GM23338 (cell line): Measurements from ENCODE around the gene MOCOS. TPM values are rescaled to one million over a fixed set of nuclear protein-coding genes. Genes with fewer than 3 reads are reported as not detected.

ENCODE experiments used
- ATAC-seq: fragments of 200-7000 bp; cut with Tn5 transposase; 3 replicates; pipeline ENCODE4 v1.9.1; 2020
- DNase-seq: peaks from one replicate; pipeline ENCODE4 v3.0.0-alpha.2; 2015; ENCODE audit warnings: low spot score
- H2AFZ ChIP-seq: fragments of 200-600 bp; sonication (generic); 2 replicates; pipeline ENCODE4 v1.8.0; 2016; ENCODE audit warnings: antibody characterized with exemption, mild to moderate bottlenecking, moderate library complexity
- H3F3A ChIP-seq: fragments of 200-600 bp; sonication (generic); replicated peaks from 2 replicates; pipeline ENCODE4 v1.8.0; 2017; ENCODE audit warnings: antibody characterized with exemption, mixed run types, low read depth
- H3K27ac ChIP-seq: fragments of 200-600 bp; sonication (generic); 2 replicates; pipeline ENCODE4 v1.6.1; 2016; ENCODE audit warnings: low read depth
- H3K27me3 ChIP-seq: fragments of 200-600 bp; sonication (generic); 2 replicates; pipeline ENCODE4 v1.8.0; 2016; ENCODE audit warnings: mild to moderate bottlenecking, mixed run types, moderate library complexity; ENCODE audit not compliant: insufficient read depth
- H3K36me3 ChIP-seq: fragments of 200-600 bp; sonication (generic); 2 replicates; pipeline ENCODE4 v1.8.0; 2016; ENCODE audit warnings: mild to moderate bottlenecking; ENCODE audit not compliant: insufficient read depth
- H3K4me1 ChIP-seq: fragments of 200-600 bp; sonication (generic); 2 replicates; pipeline ENCODE4 v1.8.0; 2016; ENCODE audit warnings: mild to moderate bottlenecking, moderate library complexity; ENCODE audit not compliant: insufficient read depth
- H3K4me2 ChIP-seq: fragments of 200-600 bp; sonication (generic); 2 replicates; pipeline ENCODE4 v1.7.1; 2017; ENCODE audit warnings: mixed run types
- H3K4me3 ChIP-seq: fragments of 200-600 bp; sonication (generic); 2 replicates; pipeline ENCODE4 v1.6.1; 2016; ENCODE audit warnings: mixed run types
- H3K79me2 ChIP-seq: fragments of 200-600 bp; sonication (generic); replicated peaks from 2 replicates; pipeline ENCODE4 v1.8.0; 2017; ENCODE audit warnings: mild to moderate bottlenecking; ENCODE audit not compliant: insufficient read depth
- H3K9me2 ChIP-seq: fragments of 200-600 bp; sonication (generic); 2 replicates; pipeline ENCODE4 v1.8.0; 2017; ENCODE audit not compliant: insufficient read depth
- H4K20me1 ChIP-seq: fragments of 200-600 bp; sonication (generic); replicated peaks from 2 replicates; pipeline ENCODE4 v1.8.0; 2017; ENCODE audit warnings: mild to moderate bottlenecking; ENCODE audit not compliant: insufficient read depth
- H3K27ac Mint-ChIP-seq: 2 replicates; pipeline ENCODE4 v1.8.0; 2020; ENCODE audit warnings: inconsistent platforms, mild to moderate bottlenecking, moderate library complexity, mixed read lengths
- H3K27me3 Mint-ChIP-seq: 3 replicates; pipeline ENCODE4 v1.8.0; 2022; ENCODE audit warnings: low read depth, mild to moderate bottlenecking, moderate library complexity, mixed read lengths, inconsistent platforms; ENCODE audit not compliant: insufficient read depth, poor library complexity
- H3K36me3 Mint-ChIP-seq: 3 replicates; pipeline ENCODE4 v1.8.0; 2021; ENCODE audit warnings: low read depth, mild to moderate bottlenecking, inconsistent platforms, moderate library complexity, mixed read lengths
- H3K4me1 Mint-ChIP-seq: 3 replicates; pipeline ENCODE4 v1.8.0; 2020; ENCODE audit warnings: mild to moderate bottlenecking, inconsistent platforms, mixed read lengths
- H3K4me3 Mint-ChIP-seq: 3 replicates; pipeline ENCODE4 v1.8.0; 2021; ENCODE audit warnings: moderate library complexity, mild to moderate bottlenecking, inconsistent platforms, mixed read lengths
- H3K9me3 Mint-ChIP-seq: 3 replicates; pipeline ENCODE4 v1.8.0; 2020; ENCODE audit warnings: moderate library complexity, mild to moderate bottlenecking, inconsistent platforms, mixed read lengths
- EZH2 ChIP-seq: fragments of 200-600 bp; sonication (generic); IDR thresholded peaks from one replicate; pipeline ENCODE4 v1.8.0; 2017; ENCODE audit warnings: antibody characterized with exemption, mild to moderate bottlenecking, low read depth; ENCODE audit not compliant: unreplicated experiment
- EZH2phosphoT487 ChIP-seq: fragments of 200-600 bp; sonication (generic); IDR thresholded peaks from one replicate; pipeline ENCODE4 v1.8.1; 2018; ENCODE audit warnings: antibody characterized with exemption; ENCODE audit not compliant: unreplicated experiment
- NANOG ChIP-seq: IDR thresholded peaks from 2 replicates; pipeline ENCODE4 v1.6.1; 2016; ENCODE audit warnings: antibody characterized with exemption, borderline replicate concordance
- POLR2AphosphoS5 ChIP-seq: IDR thresholded peaks from 2 replicates; pipeline ENCODE4 v1.6.1; 2016; ENCODE audit warnings: antibody characterized with exemption, low read depth
- REST ChIP-seq: IDR thresholded peaks from one replicate; pipeline ENCODE4 v1.6.1; 2018; ENCODE audit warnings: antibody characterized with exemption; ENCODE audit not compliant: unreplicated experiment
- ZNF462 ChIP-seq: fragments of 250-450 bp; sonication (Bioruptor Pico); IDR thresholded peaks from 2 replicates; pipeline ENCODE4 v1.5.0; 2020; ENCODE audit warnings: mild to moderate bottlenecking, moderate library complexity
- polyA plus RNA-seq: library from polyadenylated mRNA; unstranded; fragments of >200 nt; fragmentation: Nextera tagmentation; extraction: Ambion mirVana; gene quantifications from 2 replicates; pipeline ENCODE4 v1.2.1, GENCODE V29; 2016
- total RNA-seq: library from RNA; depleted of rRNA; stranded (reverse); fragments of >200 nt; shearing (Covaris generic); gene quantifications from 2 replicates; pipeline ENCODE4 v1.2.3, GENCODE V29; 2014

The MOCOS gene
- total and polyA plus RNA-seq, 2 experiments from 2014 or later = 3.9 to 7.2 TPM

GRCh38 chr18:36283448-36283847 lies 96.2 kb downstream of the MOCOS start:
- Histone ChIP-seq H3K4me3 (no peak overlapping the region), H3K9me2 (no peaks in the 10 kb centered on the region), H3K27ac (no peak overlapping the region), H3K36me3 (no peaks in the 10 kb centered on the region), H3K27me3 (no peaks in the 10 kb centered on the region), H3K79me2 (no peaks in the 10 kb centered on the region), H3K4me1 (no peaks in the 10 kb centered on the region), H3K4me2 (no peak overlapping the region), H2AFZ (no peak overlapping the region), H4K20me1 (no peaks in the 10 kb centered on the region), H3F3A (no peaks in the 10 kb centered on the region)
- Mint-ChIP-seq H3K36me3 (no peaks in the 10 kb centered on the region; the same call in 2 of the 3 replicates), H3K27me3 (no peaks in the 10 kb centered on the region), H3K9me3 (peaks cover 3% of the 10 kb centered on the region), H3K4me3 (no peak overlapping the region), H3K27ac (no peak overlapping the region), H3K4me1 (peaks cover 2% of the 10 kb centered on the region; the same call in 2 of the 3 replicates)
- no peak for ATAC-seq
- TF ChIP-seq EZH2 (no peak), EZH2phosphoT487 (no peak), POLR2AphosphoS5 (no peak), ZNF462 (CRISPR knock-in tag) (no peak), NANOG (no peak), REST (no peak)
- no peak for DNase-seq
